ENCODE data around the gene VAV2.
A peak's percentile ranks its signal among the peaks of the same experiment; 100 is the strongest.

Gene VAV2

GRCh38 chr9:133814586-133815208, 177.4 kb downstream of the VAV2 start:
- DNase-seq (ENCODE audit: extremely low spot score, insufficient read length, low read depth) (no peak), FAIRE-seq (no peak)

- DNase-seq (ENCODE audit: extremely low spot score, insufficient read length, low read depth) (no peak), FAIRE-seq (peak; percentile 60)
Measured at GRCh38 chr9:133813749-133814585, 178.2 kb downstream of the VAV2 start.

- DNase-seq (ENCODE audit: extremely low spot score, insufficient read length, low read depth) (no peak), FAIRE-seq (peak; percentile 65)
Measured at GRCh38 chr9:133812941-133813748, 179.0 kb downstream of the VAV2 start.

GRCh38 chr9:133812077-133812868, 179.9 kb downstream of the VAV2 start:
- no peak for FAIRE-seq
- no peak for DNase-seq (ENCODE audit: extremely low spot score, insufficient read length, low read depth)

- no peak for DNase-seq (ENCODE audit: extremely low spot score, insufficient read length, low read depth)
Measured at GRCh38 chr9:133811471-133811870, 180.7 kb downstream of the VAV2 start.

GRCh38 chr9:133810556-133811195, 181.4 kb downstream of the VAV2 start:
- FAIRE-seq (no peak), DNase-seq (ENCODE audit: extremely low spot score, insufficient read length, low read depth) (no peak)

More at GRCh38 chr9:133811471-133811870, 180.7 kb downstream of the VAV2 start:
- FAIRE-seq, result no peak

- DNase-seq (ENCODE audit: extremely low spot score, insufficient read length, low read depth) (no peak), FAIRE-seq (no peak)
Measured at GRCh38 chr9:133809335-133809734, 182.8 kb downstream of the VAV2 start.

- no peak for FAIRE-seq
- DNase-seq (ENCODE audit: extremely low spot score, insufficient read length, low read depth), result no peak
Measured at GRCh38 chr9:133807818-133808217, 184.3 kb downstream of the VAV2 start.

- FAIRE-seq, result no peak
Measured at GRCh38 chr9:133807037-133807436, 185.1 kb downstream of the VAV2 start.

GRCh38 chr9:133806623-133807010, 185.5 kb downstream of the VAV2 start:
- FAIRE-seq, result no peak
- no peak for DNase-seq (ENCODE audit: extremely low spot score, insufficient read length, low read depth)

More at GRCh38 chr9:133807037-133807436, 185.1 kb downstream of the VAV2 start:
- DNase-seq (ENCODE audit: extremely low spot score, insufficient read length, low read depth), result no peak

- no peak for FAIRE-seq
- no peak for DNase-seq (ENCODE audit: extremely low spot score, insufficient read length, low read depth)
Measured at GRCh38 chr9:133805876-133806622, 186.1 kb downstream of the VAV2 start.

- no peak for FAIRE-seq
- DNase-seq (ENCODE audit: extremely low spot score, insufficient read length, low read depth), result no peak
Measured at GRCh38 chr9:133804199-133804598, 187.9 kb downstream of the VAV2 start.

- no peak for FAIRE-seq
- no peak for DNase-seq (ENCODE audit: extremely low spot score, insufficient read length, low read depth)
Measured at GRCh38 chr9:133803745-133804144, 188.4 kb downstream of the VAV2 start.

GRCh38 chr9:133803028-133803585, 189.0 kb downstream of the VAV2 start:
- FAIRE-seq (no peak), DNase-seq (ENCODE audit: extremely low spot score, insufficient read length, low read depth) (no peak)

- no peak for DNase-seq (ENCODE audit: extremely low spot score, insufficient read length, low read depth)
- no peak for FAIRE-seq
Measured at GRCh38 chr9:133801739-133802138, 190.4 kb downstream of the VAV2 start.

- DNase-seq (ENCODE audit: extremely low spot score, insufficient read length, low read depth) (no peak), FAIRE-seq (no peak)
Measured at GRCh38 chr9:133800266-133800665, 191.9 kb downstream of the VAV2 start.

GRCh38 chr9:133799716-133800115, 192.4 kb downstream of the VAV2 start:
- no peak for FAIRE-seq
- no peak for DNase-seq (ENCODE audit: extremely low spot score, insufficient read length, low read depth)

GRCh38 chr9:133799106-133799505, 193.0 kb downstream of the VAV2 start:
- FAIRE-seq (no peak), DNase-seq (ENCODE audit: extremely low spot score, insufficient read length, low read depth) (no peak)

Data from GM18507 (cell line).